ENCODE measurements around the gene MAGI2.
"Not testable (repeated sequence)": the region's sequence is repeated elsewhere in the genome, so short reads cannot be mapped to it uniquely, and the experiment has no call there.

DNA sequence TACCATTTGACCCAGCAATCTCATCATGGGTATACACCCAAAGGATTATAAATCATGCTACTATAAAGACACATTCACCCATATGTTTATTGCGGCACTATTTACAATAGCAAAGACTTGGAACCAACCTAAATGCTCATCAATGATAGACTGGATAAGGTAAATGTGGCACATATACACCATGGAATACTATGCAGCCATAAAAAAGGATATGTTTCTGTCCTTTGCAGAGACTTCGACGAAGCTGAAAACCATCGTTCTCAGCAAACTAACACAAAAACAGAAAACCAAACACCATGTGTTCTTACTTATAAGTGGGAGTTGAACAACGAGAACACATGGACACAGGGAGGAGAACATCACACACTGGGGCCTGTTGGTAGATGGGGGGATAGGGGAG, 1131.2 kb downstream of the MAGI2 start:
- TF ChIP-seq, protein P1, sequence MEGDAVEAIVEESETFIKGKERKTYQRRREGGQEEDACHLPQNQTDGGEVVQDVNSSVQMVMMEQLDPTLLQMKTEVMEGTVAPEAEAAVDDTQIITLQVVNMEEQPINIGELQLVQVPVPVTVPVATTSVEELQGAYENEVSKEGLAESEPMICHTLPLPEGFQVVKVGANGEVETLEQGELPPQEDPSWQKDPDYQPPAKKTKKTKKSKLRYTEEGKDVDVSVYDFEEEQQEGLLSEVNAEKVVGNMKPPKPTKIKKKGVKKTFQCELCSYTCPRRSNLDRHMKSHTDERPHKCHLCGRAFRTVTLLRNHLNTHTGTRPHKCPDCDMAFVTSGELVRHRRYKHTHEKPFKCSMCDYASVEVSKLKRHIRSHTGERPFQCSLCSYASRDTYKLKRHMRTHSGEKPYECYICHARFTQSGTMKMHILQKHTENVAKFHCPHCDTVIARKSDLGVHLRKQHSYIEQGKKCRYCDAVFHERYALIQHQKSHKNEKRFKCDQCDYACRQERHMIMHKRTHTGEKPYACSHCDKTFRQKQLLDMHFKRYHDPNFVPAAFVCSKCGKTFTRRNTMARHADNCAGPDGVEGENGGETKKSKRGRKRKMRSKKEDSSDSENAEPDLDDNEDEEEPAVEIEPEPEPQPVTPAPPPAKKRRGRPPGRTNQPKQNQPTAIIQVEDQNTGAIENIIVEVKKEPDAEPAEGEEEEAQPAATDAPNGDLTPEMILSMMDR (IDR thresholded peaks at IDR 0.05 in 4 of 5, conservative IDR thresholded peaks at IDR 0.05 in 1 of 5) = not testable (repeated sequence)
- TF ChIP-seq POLR2A (IDR thresholded peaks at IDR 0.05) = not testable (repeated sequence)
